Activated CD4-positive, alpha-beta memory T cell treated with anti-CD3 and anti-CD28 coated beads for 36 hours (primary cell): ENCODE data around the gene ANKRD10. TPM values are rescaled to one million over a fixed set of nuclear protein-coding genes. Genes with fewer than 3 reads are reported as not detected.

Experiments used
- CTCF ChIA-PET: fragments of 350-600 bp; sonication (Branson Sonifier 250); formaldehyde crosslinking; loops from one replicate; lab custom pipeline; 2021; ENCODE audit warnings: antibody characterized with exemption, inconsistent platforms; lab: Charles Lee
- POLR2A ChIA-PET: fragments of 350-600 bp; sonication (Branson Sonifier 250); formaldehyde crosslinking; loops from one replicate; lab custom pipeline; 2021; ENCODE audit warnings: antibody characterized with exemption; lab: Charles Lee
- DNase-seq: peaks from one replicate; pipeline ENCODE4 v3.0.0-alpha.2; 2020
- H3K27ac Mint-ChIP-seq: one replicate; pipeline ENCODE4 v1.8.0; 2021; ENCODE audit warnings: mixed read lengths
- H3K27me3 Mint-ChIP-seq: one replicate; pipeline ENCODE4 v1.8.0; 2021; ENCODE audit warnings: mixed read lengths
- H3K36me3 Mint-ChIP-seq: one replicate; pipeline ENCODE4 v1.8.0; 2021; ENCODE audit warnings: mixed read lengths
- H3K4me1 Mint-ChIP-seq: one replicate; pipeline ENCODE4 v1.8.0; 2021; ENCODE audit warnings: low read depth, mixed read lengths
- H3K4me3 Mint-ChIP-seq: one replicate; pipeline ENCODE4 v1.8.0; 2021; ENCODE audit warnings: mild to moderate bottlenecking, mixed read lengths
- H3K9me3 Mint-ChIP-seq: one replicate; pipeline ENCODE4 v1.8.0; 2021; ENCODE audit warnings: mixed read lengths
- intact Hi-C: fragments of 100-400 bp; cut with micrococcal nuclease; formaldehyde crosslinking; loops from one replicate; pipeline ENCODE4 v1.15.1; 2023
- total RNA-seq, 2 experiments: library from RNA; stranded (reverse); gene quantifications; one replicate each; pipeline ENCODE4 v1.2.3, GENCODE V29; 2021

Gene ANKRD10
- total RNA-seq, 2 experiments from 2014 or later: 83.9 to 97.8 TPM

- no peak overlapping the region for H3K4me3 Mint-ChIP-seq
- peak; percentile 68 for DNase-seq
- POLR2A ChIA-PET: no interaction called here
Measured at GRCh38 chr13:110869805-110870706, 44.8 kb downstream of the ANKRD10 start.

GRCh38 chr13:110869231-110869804 is 45.6 kb downstream of the ANKRD10 start:
- ChIA-PET POLR2A (no interaction called here), CTCF (no interaction called here)
- H3K4me3 Mint-ChIP-seq: no peak overlapping the region
- intact Hi-C loops: no loop called here
- H3K9me3 Mint-ChIP-seq: no peaks in the 10 kb centered on the region
- H3K36me3 Mint-ChIP-seq: no peaks in the 10 kb centered on the region
- peaks cover 11% of the 10 kb centered on the region for H3K4me1 Mint-ChIP-seq
- peaks cover 47% of the 10 kb centered on the region for H3K27me3 Mint-ChIP-seq
- no peak for DNase-seq
- no peak overlapping the region for H3K27ac Mint-ChIP-seq

More at GRCh38 chr13:110869805-110870706, 44.8 kb downstream of the ANKRD10 start:
- Mint-ChIP-seq H3K27me3 (peaks cover 47% of the 10 kb centered on the region), H3K36me3 (no peaks in the 10 kb centered on the region), H3K9me3 (no peaks in the 10 kb centered on the region), H3K4me1 (peaks cover 15% of the 10 kb centered on the region), H3K27ac (no peak overlapping the region)
- intact Hi-C loops: loop anchor here (1.0 kb wide), 1 partner anchor 95 kb away; no protein-coding TSS in a partner anchor
- CTCF ChIA-PET: no interaction called here

- CTCF ChIA-PET: no interaction called here
- DNase-seq: no peak
- no peaks in the 10 kb centered on the region for H3K9me3 Mint-ChIP-seq
- H3K27me3 Mint-ChIP-seq: peaks cover 47% of the 10 kb centered on the region
- intact Hi-C loops: no loop called here
- no peak overlapping the region for H3K4me3 Mint-ChIP-seq
- H3K36me3 Mint-ChIP-seq: no peaks in the 10 kb centered on the region
- H3K4me1 Mint-ChIP-seq: peaks cover 11% of the 10 kb centered on the region
- POLR2A ChIA-PET: no interaction called here
- no peak overlapping the region for H3K27ac Mint-ChIP-seq
Measured at GRCh38 chr13:110868720-110869119, 46.1 kb downstream of the ANKRD10 start.

GRCh38 chr13:110867380-110867779 is 47.5 kb downstream of the ANKRD10 start:
- H3K27ac Mint-ChIP-seq: no peak overlapping the region
- no peak overlapping the region for H3K4me3 Mint-ChIP-seq
- ChIA-PET POLR2A (no interaction called here), CTCF (no interaction called here)
- H3K9me3 Mint-ChIP-seq: no peaks in the 10 kb centered on the region
- H3K36me3 Mint-ChIP-seq: no peaks in the 10 kb centered on the region
- intact Hi-C loops: no loop called here
- peaks cover 11% of the 10 kb centered on the region for H3K4me1 Mint-ChIP-seq
- H3K27me3 Mint-ChIP-seq: peaks cover 43% of the 10 kb centered on the region
- no peak for DNase-seq

GRCh38 chr13:110866491-110867170 is 48.2 kb downstream of the ANKRD10 start:
- intact Hi-C loops: no loop called here
- no peaks in the 10 kb centered on the region for H3K9me3 Mint-ChIP-seq
- peaks cover 11% of the 10 kb centered on the region for H3K4me1 Mint-ChIP-seq
- DNase-seq: no peak
- H3K27ac Mint-ChIP-seq: no peak overlapping the region
- ChIA-PET CTCF (no interaction called here), POLR2A (no interaction called here)
- no peak overlapping the region for H3K4me3 Mint-ChIP-seq
- peaks cover 43% of the 10 kb centered on the region for H3K27me3 Mint-ChIP-seq
- no peaks in the 10 kb centered on the region for H3K36me3 Mint-ChIP-seq

GRCh38 chr13:110863685-110864084 is 51.2 kb downstream of the ANKRD10 start:
- CTCF ChIA-PET: no interaction called here
- no peaks in the 10 kb centered on the region for H3K9me3 Mint-ChIP-seq
- H3K27me3 Mint-ChIP-seq: peaks cover 18% of the 10 kb centered on the region
- no peaks in the 10 kb centered on the region for H3K36me3 Mint-ChIP-seq
- no peak for DNase-seq
- no peak overlapping the region for H3K27ac Mint-ChIP-seq
- H3K4me1 Mint-ChIP-seq: no peaks in the 10 kb centered on the region
- intact Hi-C loops: no loop called here
- POLR2A ChIA-PET: no interaction called here
- H3K4me3 Mint-ChIP-seq: no peak overlapping the region

GRCh38 chr13:110860983-110861382 is 53.9 kb downstream of the ANKRD10 start:
- DNase-seq: no peak
- Mint-ChIP-seq H3K36me3 (no peaks in the 10 kb centered on the region), H3K27ac (no peak overlapping the region), H3K9me3 (peaks cover 12% of the 10 kb centered on the region), H3K4me1 (peaks cover 4% of the 10 kb centered on the region), H3K27me3 (peaks cover 4% of the 10 kb centered on the region), H3K4me3 (no peak overlapping the region)
- CTCF ChIA-PET: no interaction called here
- POLR2A ChIA-PET: no interaction called here
- intact Hi-C loops: no loop called here

GRCh38 chr13:110856942-110857835 is 57.7 kb downstream of the ANKRD10 start:
- intact Hi-C loops: no loop called here
- H3K36me3 Mint-ChIP-seq: no peaks in the 10 kb centered on the region
- ChIA-PET CTCF (no interaction called here), POLR2A (no interaction called here)
- peaks cover 4% of the 10 kb centered on the region for H3K4me1 Mint-ChIP-seq
- H3K27me3 Mint-ChIP-seq: no peaks in the 10 kb centered on the region
- H3K27ac Mint-ChIP-seq: no peak overlapping the region
- no peak for DNase-seq
- H3K9me3 Mint-ChIP-seq: peaks cover 12% of the 10 kb centered on the region
- no peak overlapping the region for H3K4me3 Mint-ChIP-seq

GRCh38 chr13:110855363-110855762 is 59.5 kb downstream of the ANKRD10 start:
- POLR2A ChIA-PET: no interaction called here
- Mint-ChIP-seq H3K9me3 (peaks cover 12% of the 10 kb centered on the region), H3K4me1 (peaks cover 4% of the 10 kb centered on the region), H3K4me3 (no peak overlapping the region), H3K36me3 (no peaks in the 10 kb centered on the region), H3K27me3 (peaks cover 3% of the 10 kb centered on the region), H3K27ac (no peak overlapping the region)
- intact Hi-C loops: no loop called here
- no peak for DNase-seq
- CTCF ChIA-PET: interaction anchor here (0.7 kb wide), 1 partner anchor 394 kb away, joined by 3 read pairs; no protein-coding TSS in a partner anchor

GRCh38 chr13:110854866-110855265 is 60.0 kb downstream of the ANKRD10 start:
- POLR2A ChIA-PET: no interaction called here
- CTCF ChIA-PET: interaction anchor here (0.7 kb wide), 1 partner anchor 394 kb away, joined by 3 read pairs; no protein-coding TSS in a partner anchor
- Mint-ChIP-seq H3K9me3 (peaks cover 12% of the 10 kb centered on the region), H3K4me1 (peaks cover 4% of the 10 kb centered on the region), H3K36me3 (no peaks in the 10 kb centered on the region), H3K27ac (no peak overlapping the region), H3K4me3 (no peak overlapping the region), H3K27me3 (peaks cover 5% of the 10 kb centered on the region)
- intact Hi-C loops: no loop called here
- no peak for DNase-seq

GRCh38 chr13:110853235-110853721 is 61.6 kb downstream of the ANKRD10 start:
- intact Hi-C loops: no loop called here
- no peak overlapping the region for H3K27ac Mint-ChIP-seq
- H3K36me3 Mint-ChIP-seq: no peaks in the 10 kb centered on the region
- peaks cover 4% of the 10 kb centered on the region for H3K4me1 Mint-ChIP-seq
- ChIA-PET POLR2A (no interaction called here), CTCF (no interaction called here)
- peaks cover 8% of the 10 kb centered on the region for H3K27me3 Mint-ChIP-seq
- H3K9me3 Mint-ChIP-seq: peaks cover 12% of the 10 kb centered on the region
- no peak for DNase-seq
- no peak overlapping the region for H3K4me3 Mint-ChIP-seq
